Measurements from ENCODE around the gene LAMA2.

The LAMA2 gene

GRCh38 chr6:129329678-129330077, 446.7 kb downstream of the LAMA2 start:
- no peak for DNase-seq

- no peak for DNase-seq
Observed at GRCh38 chr6:129331450-129332138, 448.7 kb downstream of the LAMA2 start.

- no peak for DNase-seq
Observed at GRCh38 chr6:129335792-129336191, 452.9 kb downstream of the LAMA2 start.

GRCh38 chr6:129338683-129339082, 455.7 kb downstream of the LAMA2 start:
- DNase-seq, result no peak

GRCh38 chr6:129340983-129341382, 458.0 kb downstream of the LAMA2 start:
- no peak for DNase-seq

GRCh38 chr6:129342243-129342642, 459.3 kb downstream of the LAMA2 start:
- DNase-seq, result no peak

GRCh38 chr6:129342796-129343195, 459.9 kb downstream of the LAMA2 start:
- DNase-seq, result no peak

GRCh38 chr6:129344379-129344778, 461.4 kb downstream of the LAMA2 start:
- DNase-seq, result no peak

- DNase-seq, result no peak
Observed at GRCh38 chr6:129345890-129346289, 463.0 kb downstream of the LAMA2 start.

GRCh38 chr6:129346964-129347363, 464.0 kb downstream of the LAMA2 start:
- DNase-seq, result no peak

- DNase-seq, result no peak
Observed at GRCh38 chr6:129350278-129350677, 467.3 kb downstream of the LAMA2 start.

- no peak for DNase-seq
Observed at GRCh38 chr6:129351807-129352206, 468.9 kb downstream of the LAMA2 start.

GRCh38 chr6:129353067-129353466, 470.1 kb downstream of the LAMA2 start:
- no peak for DNase-seq

- no peak for DNase-seq
Observed at GRCh38 chr6:129356129-129356528, 473.2 kb downstream of the LAMA2 start.

GRCh38 chr6:129359811-129360681, 477.1 kb downstream of the LAMA2 start:
- DNase-seq, result no peak

- DNase-seq, result no peak
Observed at GRCh38 chr6:129360682-129360955, 477.7 kb downstream of the LAMA2 start.

GRCh38 chr6:129364037-129364436, 481.1 kb downstream of the LAMA2 start:
- DNase-seq, result no peak

GRCh38 chr6:129364767-129365166, 481.8 kb downstream of the LAMA2 start:
- DNase-seq, result no peak

GRCh38 chr6:129368076-129368475, 485.1 kb downstream of the LAMA2 start:
- no peak for DNase-seq

GRCh38 chr6:129368970-129369369, 486.0 kb downstream of the LAMA2 start:
- DNase-seq, result no peak

- DNase-seq, result no peak
Observed at GRCh38 chr6:129369737-129370136, 486.8 kb downstream of the LAMA2 start.

- peak; percentile 53 for DNase-seq
Observed at GRCh38 chr6:129370268-129370916, 487.5 kb downstream of the LAMA2 start.

GRCh38 chr6:129381885-129382284, 498.9 kb downstream of the LAMA2 start:
- no peak for DNase-seq

GRCh38 chr6:129382916-129383315, 500.0 kb downstream of the LAMA2 start:
- DNase-seq, result no peak

Data from CD4-positive, alpha-beta T cell treated with Interleukin-4 for 4 hours (primary cell).